IMR-90 (cell line): ENCODE data around the gene RAD51B.

Experiments
- BHLHE40 ChIP-seq: fragments of 150-350 bp; IDR thresholded peaks from 2 replicates; pipeline ENCODE4 v1.6.1; 2016; ENCODE audit warnings: mild to moderate bottlenecking, low read depth, low read length
- CEBPB ChIP-seq: IDR thresholded peaks from 2 replicates; pipeline ENCODE4 v1.6.1; 2012; ENCODE audit warnings: low read depth, low read length, improper control_type of control experiment
- CHD1 ChIP-seq: IDR thresholded peaks from 2 replicates; pipeline ENCODE4 v1.6.1; 2012; ENCODE audit warnings: low read depth, low read length, improper control_type of control experiment
- CTCF ChIP-seq: conservative IDR thresholded peaks from 2 replicates; pipeline ENCODE4 v1.5.1; 2012; ENCODE audit warnings: mild to moderate bottlenecking, low read depth, low read length, improper control_type of control experiment
- ELK1 ChIP-seq: fragments of 150-350 bp; IDR thresholded peaks from 2 replicates; pipeline ENCODE4 v1.6.1; 2016; ENCODE audit warnings: low read depth, mild to moderate bottlenecking, low read length, moderate library complexity, borderline replicate concordance
- FOS ChIP-seq: fragments of 150-350 bp; IDR thresholded peaks from 2 replicates; pipeline ENCODE4 v1.6.1; 2016; ENCODE audit warnings: low read depth, low read length
- MAFK ChIP-seq: IDR thresholded peaks from 2 replicates; pipeline ENCODE4 v1.6.1; 2012; ENCODE audit warnings: low read depth, low read length, improper control_type of control experiment
- MXI1 ChIP-seq: IDR thresholded peaks from 2 replicates; pipeline ENCODE4 v1.6.1; 2012; ENCODE audit warnings: low read depth, mild to moderate bottlenecking, low read length, moderate library complexity, borderline replicate concordance
- NFE2L2 ChIP-seq: fragments of 150-350 bp; IDR thresholded peaks from 2 replicates; pipeline ENCODE4 v1.6.1; 2016; ENCODE audit warnings: low read depth, mild to moderate bottlenecking, low read length
- POLR2A ChIP-seq: IDR thresholded peaks from 2 replicates; pipeline ENCODE4 v1.6.1; 2012; ENCODE audit warnings: mild to moderate bottlenecking, low read depth, low read length
- RAD21 ChIP-seq: IDR thresholded peaks from 2 replicates; pipeline ENCODE4 v1.6.1; 2012; ENCODE audit warnings: low read length, improper control_type of control experiment
- RFX5 ChIP-seq: IDR thresholded peaks from 2 replicates; pipeline ENCODE4 v1.8.0; 2012; ENCODE audit warnings: low read depth, mild to moderate bottlenecking, low read length, moderate library complexity
- SMC3 ChIP-seq: fragments of 150-350 bp; IDR thresholded peaks from 2 replicates; pipeline ENCODE4 v1.6.1; 2016; ENCODE audit warnings: low read depth, mild to moderate bottlenecking, antibody characterized with exemption, low read length, moderate library complexity
- USF2 ChIP-seq: fragments of 150-350 bp; IDR thresholded peaks from 2 replicates; pipeline ENCODE4 v1.6.1; 2017; ENCODE audit warnings: mild to moderate bottlenecking, antibody characterized with exemption, low read length, low read depth

GRCh38 chr14:67999705-68000384 lies 180.3 kb downstream of the RAD51B start:
- TF ChIP-seq CEBPB: no peak
- no peak for TF ChIP-seq POLR2A
- TF ChIP-seq CTCF: no peak
- no peak for TF ChIP-seq RFX5
- no peak for TF ChIP-seq USF2
- TF ChIP-seq MXI1: no peak
- TF ChIP-seq RAD21: 0 out of 2 replicates have a peak, but pooled peaks have one; percentile 2
- TF ChIP-seq MAFK: peak; percentile 66
- no peak for TF ChIP-seq SMC3
- TF ChIP-seq BHLHE40: no peak
- TF ChIP-seq FOS: peak; percentile 30; the same call in 1 of the 2 replicates
- no peak for TF ChIP-seq ELK1
- TF ChIP-seq NFE2L2: no peak
- no peak for TF ChIP-seq CHD1
